Liver (tissue), 3 donors: ENCODE measurements around the gene ERBB3.

Experiments
- EGR1 ChIP-seq, 2 donors: IDR thresholded peaks; 2 replicates each; pipeline ENCODE4 v1.6.1; 2016 to 2018; ENCODE audit warnings: antibody characterized with exemption in 2 of 2, low read depth in 2 of 2
- GABPA ChIP-seq, 2 donors: IDR thresholded peaks in 1 of 2; conservative IDR thresholded peaks in 1 of 2; 2 replicates each; pipeline ENCODE4 v1.6.1; 2016; ENCODE audit warnings: antibody characterized with exemption in 2 of 2, mild to moderate bottlenecking in 1 of 2, moderate library complexity in 1 of 2
- HNF4A ChIP-seq, 2 donors: conservative IDR thresholded peaks; 2 replicates each; pipeline ENCODE4 v1.6.1; 2016; ENCODE audit warnings: antibody characterized with exemption in 2 of 2, mild to moderate bottlenecking in 2 of 2
- JUND ChIP-seq, 2 donors: IDR thresholded peaks; 2 replicates each; pipeline ENCODE4 v1.6.1; 2016; ENCODE audit warnings: antibody characterized with exemption in 2 of 2
- RAD21 ChIP-seq, 2 donors: IDR thresholded peaks; 2 replicates each; pipeline ENCODE4 v1.6.1; 2016; ENCODE audit warnings: antibody characterized with exemption in 2 of 2, mild to moderate bottlenecking in 2 of 2
- TAF1 ChIP-seq: conservative IDR thresholded peaks from 2 replicates; pipeline ENCODE4 v1.6.1; 2016; ENCODE audit warnings: antibody characterized with exemption, mild to moderate bottlenecking
- YY1 ChIP-seq: IDR thresholded peaks from 2 replicates; pipeline ENCODE4 v1.6.1; 2016; ENCODE audit warnings: antibody characterized with exemption, mild to moderate bottlenecking
- TF ChIP-seq, protein P1 (sequence below): fragments of 150-350 bp; IDR thresholded peaks from 2 replicates; pipeline ENCODE4 v1.5.1; 2017; ENCODE audit warnings: improper control_type of control experiment, low read depth, low read length; ENCODE audit not compliant: missing input control
- TF ChIP-seq, protein P2 (sequence below): IDR thresholded peaks from 2 replicates; pipeline ENCODE4 v1.6.1; 2016; ENCODE audit warnings: antibody characterized with exemption, mild to moderate bottlenecking
- TF ChIP-seq, protein P3 (sequence below): IDR thresholded peaks from 2 replicates; pipeline ENCODE4 v1.6.1; 2016; ENCODE audit warnings: antibody characterized with exemption
- donor health status: healthy.
- donor health status: healthy.

DNA sequence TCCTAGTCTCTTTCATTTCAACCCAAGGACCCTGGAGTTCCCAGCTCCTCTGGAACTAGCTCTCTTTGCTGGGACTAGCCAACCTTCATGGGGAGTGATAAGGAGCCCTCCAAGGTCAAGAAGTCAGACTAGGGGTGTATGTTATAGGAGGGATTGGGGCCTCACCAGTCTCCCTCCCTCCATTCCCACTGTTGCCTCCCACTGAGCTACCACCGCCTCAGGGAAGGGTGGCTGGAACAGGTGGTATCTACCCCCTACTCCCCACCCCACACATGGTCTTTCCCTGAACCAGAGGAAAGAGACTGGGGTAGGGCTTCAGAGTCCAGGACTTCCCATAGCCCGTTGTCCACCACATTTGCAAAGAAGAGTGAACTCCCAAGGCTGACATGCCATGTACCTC, 2.4 kb downstream of the ERBB3 start:
- TF ChIP-seq, protein P1, sequence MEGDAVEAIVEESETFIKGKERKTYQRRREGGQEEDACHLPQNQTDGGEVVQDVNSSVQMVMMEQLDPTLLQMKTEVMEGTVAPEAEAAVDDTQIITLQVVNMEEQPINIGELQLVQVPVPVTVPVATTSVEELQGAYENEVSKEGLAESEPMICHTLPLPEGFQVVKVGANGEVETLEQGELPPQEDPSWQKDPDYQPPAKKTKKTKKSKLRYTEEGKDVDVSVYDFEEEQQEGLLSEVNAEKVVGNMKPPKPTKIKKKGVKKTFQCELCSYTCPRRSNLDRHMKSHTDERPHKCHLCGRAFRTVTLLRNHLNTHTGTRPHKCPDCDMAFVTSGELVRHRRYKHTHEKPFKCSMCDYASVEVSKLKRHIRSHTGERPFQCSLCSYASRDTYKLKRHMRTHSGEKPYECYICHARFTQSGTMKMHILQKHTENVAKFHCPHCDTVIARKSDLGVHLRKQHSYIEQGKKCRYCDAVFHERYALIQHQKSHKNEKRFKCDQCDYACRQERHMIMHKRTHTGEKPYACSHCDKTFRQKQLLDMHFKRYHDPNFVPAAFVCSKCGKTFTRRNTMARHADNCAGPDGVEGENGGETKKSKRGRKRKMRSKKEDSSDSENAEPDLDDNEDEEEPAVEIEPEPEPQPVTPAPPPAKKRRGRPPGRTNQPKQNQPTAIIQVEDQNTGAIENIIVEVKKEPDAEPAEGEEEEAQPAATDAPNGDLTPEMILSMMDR = no peak
- TF ChIP-seq TAF1 (no peak), JUND (IDR thresholded peaks at IDR 0.05) (no peak), GABPA (IDR thresholded peaks at IDR 0.05 in 1 of 2, conservative IDR thresholded peaks at IDR 0.05 in 1 of 2) (no peak), RAD21 (IDR thresholded peaks at IDR 0.05) (no peak), EGR1 (IDR thresholded peaks at IDR 0.05; ENCODE audit: low read depth in 2 of 2) (no peak), HNF4A (conservative IDR thresholded peaks at IDR 0.05) (no peak), YY1 (no peak)
- TF ChIP-seq, protein P2, sequence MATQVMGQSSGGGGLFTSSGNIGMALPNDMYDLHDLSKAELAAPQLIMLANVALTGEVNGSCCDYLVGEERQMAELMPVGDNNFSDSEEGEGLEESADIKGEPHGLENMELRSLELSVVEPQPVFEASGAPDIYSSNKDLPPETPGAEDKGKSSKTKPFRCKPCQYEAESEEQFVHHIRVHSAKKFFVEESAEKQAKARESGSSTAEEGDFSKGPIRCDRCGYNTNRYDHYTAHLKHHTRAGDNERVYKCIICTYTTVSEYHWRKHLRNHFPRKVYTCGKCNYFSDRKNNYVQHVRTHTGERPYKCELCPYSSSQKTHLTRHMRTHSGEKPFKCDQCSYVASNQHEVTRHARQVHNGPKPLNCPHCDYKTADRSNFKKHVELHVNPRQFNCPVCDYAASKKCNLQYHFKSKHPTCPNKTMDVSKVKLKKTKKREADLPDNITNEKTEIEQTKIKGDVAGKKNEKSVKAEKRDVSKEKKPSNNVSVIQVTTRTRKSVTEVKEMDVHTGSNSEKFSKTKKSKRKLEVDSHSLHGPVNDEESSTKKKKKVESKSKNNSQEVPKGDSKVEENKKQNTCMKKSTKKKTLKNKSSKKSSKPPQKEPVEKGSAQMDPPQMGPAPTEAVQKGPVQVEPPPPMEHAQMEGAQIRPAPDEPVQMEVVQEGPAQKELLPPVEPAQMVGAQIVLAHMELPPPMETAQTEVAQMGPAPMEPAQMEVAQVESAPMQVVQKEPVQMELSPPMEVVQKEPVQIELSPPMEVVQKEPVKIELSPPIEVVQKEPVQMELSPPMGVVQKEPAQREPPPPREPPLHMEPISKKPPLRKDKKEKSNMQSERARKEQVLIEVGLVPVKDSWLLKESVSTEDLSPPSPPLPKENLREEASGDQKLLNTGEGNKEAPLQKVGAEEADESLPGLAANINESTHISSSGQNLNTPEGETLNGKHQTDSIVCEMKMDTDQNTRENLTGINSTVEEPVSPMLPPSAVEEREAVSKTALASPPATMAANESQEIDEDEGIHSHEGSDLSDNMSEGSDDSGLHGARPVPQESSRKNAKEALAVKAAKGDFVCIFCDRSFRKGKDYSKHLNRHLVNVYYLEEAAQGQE = no peak
- TF ChIP-seq, protein P3, sequence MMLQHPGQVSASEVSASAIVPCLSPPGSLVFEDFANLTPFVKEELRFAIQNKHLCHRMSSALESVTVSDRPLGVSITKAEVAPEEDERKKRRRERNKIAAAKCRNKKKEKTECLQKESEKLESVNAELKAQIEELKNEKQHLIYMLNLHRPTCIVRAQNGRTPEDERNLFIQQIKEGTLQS = no peak
